Measurements from ENCODE around the gene UCHL3.

Gene UCHL3

GRCh38 chr13:75635101-75635827, 85.7 kb downstream of the UCHL3 start:
- DNase-seq: no peak

GRCh38 chr13:75635828-75636435, 86.3 kb downstream of the UCHL3 start, which contains the start of gene LMO7:
Gene LMO7, plus strand, starts transcription at chr13:75636330. Its CDS starts 328 bp downstream, at chr13:75636658.
- DNase-seq: peak; percentile 31

GRCh38 chr13:75636436-75637180, 87.0 kb downstream of the UCHL3 start:
- DNase-seq: peak; percentile 23

GRCh38 chr13:75637181-75637750, 87.7 kb downstream of the UCHL3 start:
- no peak for DNase-seq

- no peak for DNase-seq
These were observed 89.9 kb downstream of the UCHL3 start for GRCh38 chr13:75639454-75639853.

GRCh38 chr13:75641026-75641425, 91.4 kb downstream of the UCHL3 start:
- DNase-seq: no peak

- DNase-seq: no peak
These were observed 93.6 kb downstream of the UCHL3 start for GRCh38 chr13:75643182-75643581.

- DNase-seq: no peak
These were observed 94.1 kb downstream of the UCHL3 start for GRCh38 chr13:75643693-75644092.

GRCh38 chr13:75645141-75645540, 95.5 kb downstream of the UCHL3 start:
- no peak for DNase-seq

- no peak for DNase-seq
These were observed 97.7 kb downstream of the UCHL3 start for GRCh38 chr13:75647126-75647784.

- DNase-seq: no peak
These were observed 98.9 kb downstream of the UCHL3 start for GRCh38 chr13:75648446-75648845.

- DNase-seq: no peak
These were observed 101.4 kb downstream of the UCHL3 start for GRCh38 chr13:75651013-75651412.

GRCh38 chr13:75652726-75653125, 103.1 kb downstream of the UCHL3 start:
- no peak for DNase-seq
